Endothelial cell (in vitro differentiated cells): ENCODE measurements around the gene KRT72. TPM values are rescaled to one million over a fixed set of nuclear protein-coding genes. Genes with fewer than 3 reads are reported as not detected.

Experiments
- DNase-seq: peaks from one replicate; pipeline ENCODE4 v3.0.0; 2021; ENCODE audit warnings: low spot score
- H3K27ac Mint-ChIP-seq: one replicate; pipeline ENCODE4 v1.8.0; 2021; ENCODE audit warnings: mixed read lengths, inconsistent platforms; ENCODE audit not compliant: unreplicated experiment
- H3K27me3 Mint-ChIP-seq: one replicate; pipeline ENCODE4 v1.8.0; 2021; ENCODE audit warnings: mild to moderate bottlenecking, moderate library complexity, mixed read lengths, inconsistent platforms; ENCODE audit not compliant: unreplicated experiment
- H3K36me3 Mint-ChIP-seq: one replicate; pipeline ENCODE4 v1.8.0; 2021; ENCODE audit warnings: mild to moderate bottlenecking, low read depth, mixed read lengths, inconsistent platforms; ENCODE audit not compliant: unreplicated experiment
- H3K4me1 Mint-ChIP-seq: one replicate; pipeline ENCODE4 v1.8.0; 2021; ENCODE audit warnings: mild to moderate bottlenecking, mixed read lengths, inconsistent platforms; ENCODE audit not compliant: unreplicated experiment
- H3K4me3 Mint-ChIP-seq: one replicate; pipeline ENCODE4 v1.8.0; 2021; ENCODE audit warnings: mild to moderate bottlenecking, mixed read lengths, inconsistent platforms; ENCODE audit not compliant: unreplicated experiment
- H3K9me3 Mint-ChIP-seq: one replicate; pipeline ENCODE4 v1.8.0; 2021; ENCODE audit warnings: mixed read lengths, inconsistent platforms; ENCODE audit not compliant: unreplicated experiment
- long read RNA-seq: library from polyadenylated mRNA; unstranded; transcript quantifications from one replicate; pipeline ENCODE4 v2.0.0, GENCODE V29; 2020; ENCODE audit not compliant: unreplicated experiment
- total RNA-seq: library from RNA; stranded (reverse); fragmentation: NEBNext Ultra II Directional; extraction: Animal tissue kit (Norgen Biotek cat#: 25700); gene quantifications from one replicate; pipeline ENCODE4 v1.2.1, GENCODE V29; 2021; ENCODE audit not compliant: unreplicated experiment
- TF ChIP-seq, protein P1 (sequence below): fragments of 200-600 bp; sonication (generic); IDR thresholded peaks from one replicate; pipeline ENCODE4 v1.5.0; 2021; ENCODE audit warnings: antibody characterized with exemption; ENCODE audit not compliant: unreplicated experiment

KRT72 gene
- total RNA-seq: 0.28 TPM
- long read RNA-seq: 0 reads

GRCh38 chr12:52600941-52601481 lies at the start of gene KRT72:
Gene KRT72, minus strand, starts transcription at chr12:52601463. Its CDS starts 11 bp downstream, at chr12:52601452.
- H3K4me3 Mint-ChIP-seq: no peak within 1 kb of the TSS
- DNase-seq: no peak
- H3K36me3 Mint-ChIP-seq: no peaks in the 10 kb centered on the region

GRCh38 chr12:52650520-52651081 lies 49.3 kb upstream of the KRT72 start:
- Mint-ChIP-seq H3K9me3 (no peaks in the 10 kb centered on the region), H3K27ac (peak overlapping the region; percentile 72), H3K27me3 (peaks cover 2% of the 10 kb centered on the region), H3K4me1 (peaks cover 17% of the 10 kb centered on the region), H3K4me3 (no peak overlapping the region), H3K36me3 (no peaks in the 10 kb centered on the region)
- TF ChIP-seq, protein P1, sequence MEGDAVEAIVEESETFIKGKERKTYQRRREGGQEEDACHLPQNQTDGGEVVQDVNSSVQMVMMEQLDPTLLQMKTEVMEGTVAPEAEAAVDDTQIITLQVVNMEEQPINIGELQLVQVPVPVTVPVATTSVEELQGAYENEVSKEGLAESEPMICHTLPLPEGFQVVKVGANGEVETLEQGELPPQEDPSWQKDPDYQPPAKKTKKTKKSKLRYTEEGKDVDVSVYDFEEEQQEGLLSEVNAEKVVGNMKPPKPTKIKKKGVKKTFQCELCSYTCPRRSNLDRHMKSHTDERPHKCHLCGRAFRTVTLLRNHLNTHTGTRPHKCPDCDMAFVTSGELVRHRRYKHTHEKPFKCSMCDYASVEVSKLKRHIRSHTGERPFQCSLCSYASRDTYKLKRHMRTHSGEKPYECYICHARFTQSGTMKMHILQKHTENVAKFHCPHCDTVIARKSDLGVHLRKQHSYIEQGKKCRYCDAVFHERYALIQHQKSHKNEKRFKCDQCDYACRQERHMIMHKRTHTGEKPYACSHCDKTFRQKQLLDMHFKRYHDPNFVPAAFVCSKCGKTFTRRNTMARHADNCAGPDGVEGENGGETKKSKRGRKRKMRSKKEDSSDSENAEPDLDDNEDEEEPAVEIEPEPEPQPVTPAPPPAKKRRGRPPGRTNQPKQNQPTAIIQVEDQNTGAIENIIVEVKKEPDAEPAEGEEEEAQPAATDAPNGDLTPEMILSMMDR: no peak
- no peak for DNase-seq

More at GRCh38 chr12:52600941-52601481, at the start of gene KRT72:
- no peaks in the 10 kb centered on the region for H3K9me3 Mint-ChIP-seq
- no peaks in the 10 kb centered on the region for H3K4me1 Mint-ChIP-seq
- H3K27me3 Mint-ChIP-seq: no peaks in the 10 kb centered on the region
- TF ChIP-seq, protein P1: no peak
- no peak within 1 kb of the TSS for H3K27ac Mint-ChIP-seq

DNA sequence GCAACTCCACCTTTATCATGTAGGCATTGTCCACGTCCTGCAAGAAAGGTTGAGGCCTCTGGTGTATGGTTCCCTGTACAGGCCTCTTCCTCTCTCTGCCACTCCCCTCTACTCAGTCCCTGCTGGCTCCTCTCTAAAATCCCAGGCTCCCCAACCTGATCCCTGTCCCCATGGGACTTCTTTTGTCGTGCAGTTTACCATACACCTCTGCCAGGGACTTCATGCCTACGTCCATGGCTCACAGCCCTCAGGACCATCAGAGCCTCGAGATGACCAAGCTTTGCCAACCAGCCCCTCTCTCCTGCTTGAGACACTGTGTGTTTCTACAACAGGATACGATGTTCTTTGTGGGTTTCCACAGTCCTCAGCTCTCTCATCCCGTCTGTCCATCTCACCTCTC lies 47.8 kb upstream of the KRT72 start:
- Mint-ChIP-seq H3K9me3 (no peaks in the 10 kb centered on the region), H3K36me3 (no peaks in the 10 kb centered on the region), H3K4me1 (peaks cover 14% of the 10 kb centered on the region), H3K27me3 (no peaks in the 10 kb centered on the region), H3K27ac (no peak overlapping the region), H3K4me3 (no peak overlapping the region)
- TF ChIP-seq, protein P1: no peak
- DNase-seq: no peak

DNA sequence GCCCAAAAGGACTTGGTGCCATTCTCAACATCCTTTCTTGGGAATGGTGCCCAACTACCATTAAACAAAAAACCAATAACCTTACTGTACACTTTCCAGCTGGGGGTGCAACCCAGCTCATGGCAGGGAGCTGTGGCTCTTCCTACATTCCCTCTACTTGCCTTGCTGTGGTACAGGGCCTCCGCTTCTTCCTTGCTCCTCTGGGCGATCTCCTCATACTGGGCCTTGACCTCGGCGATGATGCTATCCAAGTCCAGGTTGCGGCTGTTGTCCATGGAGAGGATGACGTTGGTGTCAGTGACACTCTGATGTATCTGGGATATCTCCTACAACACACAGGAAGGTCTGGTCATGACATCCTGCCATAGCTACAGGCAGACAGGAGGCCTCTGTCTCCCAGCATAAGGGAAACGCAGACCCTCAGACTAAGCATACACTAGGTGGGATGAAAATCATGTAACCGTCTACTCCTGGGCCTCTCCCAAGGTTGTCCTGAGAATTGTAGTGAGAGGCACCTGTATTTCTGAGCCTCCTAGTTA lies 46.8 kb upstream of the KRT72 start:
- H3K27me3 Mint-ChIP-seq: no peaks in the 10 kb centered on the region
- no peak for DNase-seq
- H3K27ac Mint-ChIP-seq: no peak overlapping the region
- TF ChIP-seq, protein P1: no peak
- no peak overlapping the region for H3K4me3 Mint-ChIP-seq
- peaks cover 14% of the 10 kb centered on the region for H3K4me1 Mint-ChIP-seq
- H3K9me3 Mint-ChIP-seq: no peaks in the 10 kb centered on the region
- H3K36me3 Mint-ChIP-seq: no peaks in the 10 kb centered on the region

GRCh38 chr12:52647601-52648000 lies 46.3 kb upstream of the KRT72 start:
- Mint-ChIP-seq H3K27ac (no peak overlapping the region), H3K9me3 (no peaks in the 10 kb centered on the region), H3K4me1 (peaks cover 14% of the 10 kb centered on the region), H3K27me3 (no peaks in the 10 kb centered on the region), H3K36me3 (no peaks in the 10 kb centered on the region), H3K4me3 (no peak overlapping the region)
- no peak for DNase-seq
- TF ChIP-seq, protein P1: no peak
